ENCODE results near the gene RGR.

RGR gene

DNA sequence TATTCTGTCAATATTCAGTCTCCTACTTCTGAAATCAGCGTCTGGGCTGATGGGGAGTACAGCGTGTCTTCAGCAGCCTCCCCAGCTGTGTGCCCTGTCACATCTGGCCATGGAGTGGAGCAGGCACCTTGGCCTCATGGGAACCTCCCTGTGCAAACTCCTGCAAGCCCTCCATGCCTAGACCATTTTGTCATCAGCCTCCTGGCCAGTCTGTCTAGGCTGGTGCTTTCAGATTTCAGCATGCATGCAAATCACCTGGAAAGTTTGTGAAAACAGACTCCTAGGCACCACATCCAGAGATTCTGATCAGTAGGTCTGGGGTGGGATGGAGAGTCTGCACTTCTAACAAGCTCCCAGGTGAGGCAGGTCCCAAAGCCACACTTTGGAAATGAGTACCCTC, 57.4 kb downstream of the RGR start:
- no peak for DNase-seq

DNA sequence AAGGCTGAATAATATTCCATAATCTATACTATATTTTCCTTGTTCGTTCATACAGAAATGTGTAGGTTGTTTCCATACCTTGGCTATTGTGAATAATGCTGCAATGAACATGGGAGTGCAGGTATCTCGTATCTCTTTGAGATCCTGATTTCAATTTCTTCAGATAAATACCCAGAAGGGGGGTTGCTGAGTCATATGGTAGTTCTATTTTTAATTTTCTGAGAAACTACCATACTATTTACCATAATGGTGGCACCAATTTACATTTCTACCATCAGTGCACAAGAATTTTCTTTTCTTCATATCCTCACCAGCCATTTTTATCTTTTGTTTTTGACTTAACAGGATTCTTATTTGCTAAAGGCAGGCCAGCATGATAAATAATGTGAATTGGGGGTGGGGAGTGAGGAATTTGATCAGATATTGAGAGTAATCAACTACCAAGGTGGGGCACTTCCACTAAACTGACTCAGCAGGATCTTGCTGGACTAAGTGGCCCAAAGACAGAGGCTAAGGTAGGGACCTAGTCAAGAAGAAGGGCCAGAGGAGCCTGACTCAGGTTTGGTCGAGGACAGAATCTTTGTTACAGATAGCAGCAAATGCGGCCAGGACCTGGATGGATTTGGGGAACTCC, 62.0 kb downstream of the RGR start:
- DNase-seq = no peak

GRCh38 chr10:84308021-84308420, 63.2 kb downstream of the RGR start:
- no peak for DNase-seq

GRCh38 chr10:84308481-84309304, 63.8 kb downstream of the RGR start:
- DNase-seq = peak; percentile 45

Data from fibroblast of skin of right quadriceps (primary cell).